NCI-H1092 (cell line): ENCODE results near the gene ZNF729.
"Not testable (repeated sequence)": the region's sequence is repeated elsewhere in the genome, so short reads cannot be mapped to it uniquely, and the experiment has no call there.

Experiments used
- DNase-seq: peaks from one replicate; lab custom pipeline; 2025; lab: John Stamatoyannopoulos, UW

ZNF729 gene

GRCh38 chr19:22286151-22286810 is at the start of gene ZNF729:
Gene ZNF729, plus strand, starts transcription at chr19:22286441. Its CDS starts 85 bp downstream, at chr19:22286526.
- no peak for DNase-seq

- no peak for DNase-seq
Measured at GRCh38 chr19:22256856-22257255, 29.4 kb upstream of the ZNF729 start.

- no peak for DNase-seq
Measured at GRCh38 chr19:22257381-22257780, 28.9 kb upstream of the ZNF729 start.

- no peak for DNase-seq
Measured at GRCh38 chr19:22257916-22258315, 28.3 kb upstream of the ZNF729 start.

- DNase-seq: no peak
Measured at GRCh38 chr19:22260499-22260898, 25.7 kb upstream of the ZNF729 start.

- DNase-seq: no peak
Measured at GRCh38 chr19:22261596-22261995, 24.6 kb upstream of the ZNF729 start.

GRCh38 chr19:22263121-22263520 is 23.1 kb upstream of the ZNF729 start:
- no peak for DNase-seq

- DNase-seq: not testable (repeated sequence)
Measured at GRCh38 chr19:22321554-22321953, 35.3 kb downstream of the ZNF729 start.

GRCh38 chr19:22326219-22326618 is 40.0 kb downstream of the ZNF729 start:
- no peak for DNase-seq

GRCh38 chr19:22327321-22327720 is 41.1 kb downstream of the ZNF729 start:
- no peak for DNase-seq

- DNase-seq: no peak
Measured at GRCh38 chr19:22331521-22331920, 45.3 kb downstream of the ZNF729 start.

- no peak for DNase-seq
Measured at GRCh38 chr19:22332924-22333323, 46.7 kb downstream of the ZNF729 start.

GRCh38 chr19:22335716-22336115 is 49.5 kb downstream of the ZNF729 start:
- no peak for DNase-seq

GRCh38 chr19:22354665-22355064 is 68.4 kb downstream of the ZNF729 start:
- DNase-seq: no peak
